NCI-H2029 (cell line): ENCODE results near the gene CYTH1.

Experiments used
- DNase-seq: peaks from one replicate; lab custom pipeline; 2025; lab: John Stamatoyannopoulos, UW

Gene CYTH1

DNA sequence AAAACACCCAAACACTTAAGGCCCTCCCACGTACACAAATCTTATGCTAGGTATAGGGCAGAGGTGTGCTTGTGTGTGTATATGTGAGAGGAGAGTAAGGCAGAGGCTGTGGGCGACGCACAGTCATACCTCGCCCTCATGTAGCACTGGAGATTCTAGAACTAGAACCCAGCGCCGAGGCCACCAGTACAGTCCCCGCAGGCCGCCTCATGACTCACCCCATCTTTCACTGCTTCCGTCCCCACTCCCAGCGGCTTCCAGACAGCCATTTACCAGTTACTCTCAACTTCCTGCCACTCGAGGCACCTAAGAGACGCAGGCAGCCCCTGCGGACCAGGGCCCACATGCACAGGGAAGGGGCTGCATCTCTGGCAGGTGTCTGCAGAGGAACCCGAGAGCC lies 23.2 kb upstream of the CYTH1 start:
- no peak for DNase-seq

DNA sequence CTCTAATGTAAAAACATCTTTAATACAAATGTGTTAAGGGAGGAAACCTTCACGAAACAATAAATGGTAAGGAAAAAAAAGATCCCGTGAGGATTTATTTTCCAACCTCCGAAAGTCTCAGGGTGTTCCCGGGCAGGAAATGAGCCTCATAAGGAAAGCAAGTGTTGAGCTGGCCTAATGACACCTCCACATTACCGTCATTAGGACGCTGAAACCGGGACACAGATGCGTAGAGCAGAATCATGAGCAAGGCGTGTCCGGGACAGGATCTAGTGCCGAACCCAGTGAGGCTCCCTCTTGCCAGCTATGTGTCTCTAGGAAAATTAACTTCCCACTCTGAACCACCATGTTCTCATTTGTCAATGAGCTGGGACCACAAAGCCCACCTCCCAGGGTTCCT lies 22.7 kb upstream of the CYTH1 start:
- no peak for DNase-seq

DNA sequence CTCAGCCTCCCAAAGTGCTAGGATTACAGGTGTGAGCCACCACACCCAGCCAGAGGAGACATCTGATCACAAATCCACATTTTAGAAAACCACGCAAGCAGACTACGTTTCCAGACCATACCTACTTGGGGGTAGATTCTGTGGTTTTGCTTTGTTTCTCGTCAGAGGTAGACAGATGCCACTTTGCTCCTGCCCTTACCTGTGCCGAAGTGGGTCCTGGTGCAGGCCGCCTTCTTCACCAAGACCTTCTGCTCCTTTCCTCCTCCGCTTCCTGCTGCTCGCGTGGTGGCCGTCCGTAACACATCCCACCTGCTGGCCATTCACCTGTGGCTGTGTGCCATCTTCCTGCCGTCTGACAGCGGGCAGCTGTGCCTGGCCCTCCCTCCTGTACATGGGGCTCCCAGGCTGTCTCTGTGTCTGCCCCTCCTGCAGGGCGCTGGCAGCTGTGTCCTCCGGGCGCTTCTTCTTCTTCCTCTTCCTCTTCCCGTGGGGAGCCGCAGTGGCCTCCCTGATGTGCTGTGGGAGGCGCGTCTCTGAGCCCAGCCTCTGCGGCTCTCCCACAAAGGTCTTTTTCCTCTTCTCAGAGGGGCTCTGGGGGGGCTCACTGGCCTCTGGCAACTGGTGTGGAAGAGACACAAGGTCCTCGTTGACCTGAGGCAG lies 21.2 kb upstream of the CYTH1 start:
- no peak for DNase-seq

DNA sequence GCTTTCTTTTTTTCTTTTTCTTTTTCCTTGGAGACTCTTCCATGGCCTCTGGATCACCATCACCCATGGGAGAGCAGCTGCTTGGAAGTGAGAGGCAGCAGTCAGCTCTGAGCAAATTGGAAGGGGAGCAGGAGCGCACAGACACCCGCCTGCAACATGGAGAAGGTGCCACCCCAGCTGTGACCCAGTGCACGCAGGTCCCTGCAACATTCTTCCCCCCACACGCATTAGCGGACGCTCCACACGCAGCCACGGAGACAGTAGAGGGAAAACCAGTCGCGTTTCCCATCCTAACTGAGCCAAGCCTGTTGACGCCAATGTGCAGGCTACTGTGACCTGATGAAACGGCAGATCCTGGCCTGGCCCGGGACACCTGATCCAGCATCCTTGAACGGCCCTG lies 20.4 kb upstream of the CYTH1 start:
- DNase-seq = no peak

DNA sequence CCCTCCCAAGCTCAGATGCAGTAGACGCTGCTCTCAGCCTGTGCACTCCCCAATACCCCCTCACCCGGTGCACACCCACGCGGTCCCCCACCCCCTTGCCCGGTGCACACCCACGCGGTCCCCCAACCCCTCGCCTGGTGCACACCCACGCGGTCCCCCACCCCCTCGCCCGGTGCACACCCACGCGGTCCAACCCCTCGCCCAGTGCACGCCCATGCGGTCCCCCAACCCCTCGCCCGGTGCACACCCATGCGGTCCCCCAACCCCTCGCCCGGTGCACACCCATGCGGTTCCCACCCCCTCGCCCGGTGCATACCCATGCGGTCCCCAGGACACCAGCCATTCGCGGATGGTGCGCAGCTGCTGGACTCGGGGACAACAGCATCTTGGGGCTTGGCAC lies 19.9 kb upstream of the CYTH1 start:
- no peak for DNase-seq

DNA sequence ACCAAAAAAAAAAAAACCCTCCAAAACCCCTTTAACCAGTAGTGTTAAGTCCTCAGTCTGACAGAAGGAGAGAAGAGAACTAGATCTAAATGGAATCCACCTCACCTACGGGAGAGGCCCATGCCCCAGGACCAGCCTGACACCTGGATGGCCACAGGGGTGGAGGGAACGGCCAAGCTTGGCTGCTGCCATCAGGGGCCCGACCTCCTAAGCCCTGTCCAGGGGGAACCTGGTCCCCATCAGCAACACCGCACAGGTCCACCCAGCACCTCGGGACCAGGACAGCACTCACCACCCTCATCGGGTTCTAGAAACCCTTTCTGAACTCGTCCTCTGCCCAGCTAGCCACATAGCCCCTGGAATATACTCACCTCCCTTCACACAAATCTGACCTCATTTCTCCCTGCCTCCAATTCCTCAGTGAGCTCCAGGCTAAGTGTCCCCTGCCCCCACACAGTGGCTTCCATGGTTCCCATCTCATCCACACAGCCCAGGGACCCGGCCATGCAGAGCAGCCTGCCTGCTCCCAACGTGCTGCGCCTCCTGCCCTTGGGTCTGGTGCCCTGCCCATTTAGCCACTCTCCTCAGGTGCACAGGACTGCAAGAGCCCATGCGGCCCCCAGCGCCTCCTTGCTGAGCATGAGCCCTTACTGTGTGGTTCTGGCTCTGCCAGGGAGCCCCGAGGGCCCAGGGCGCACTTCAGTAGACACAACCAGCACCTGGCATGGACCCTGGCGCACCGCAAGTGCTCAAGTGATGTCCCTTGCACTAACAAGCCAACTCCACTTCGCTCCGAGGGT lies 18.3 kb upstream of the CYTH1 start:
- no peak for DNase-seq

DNA sequence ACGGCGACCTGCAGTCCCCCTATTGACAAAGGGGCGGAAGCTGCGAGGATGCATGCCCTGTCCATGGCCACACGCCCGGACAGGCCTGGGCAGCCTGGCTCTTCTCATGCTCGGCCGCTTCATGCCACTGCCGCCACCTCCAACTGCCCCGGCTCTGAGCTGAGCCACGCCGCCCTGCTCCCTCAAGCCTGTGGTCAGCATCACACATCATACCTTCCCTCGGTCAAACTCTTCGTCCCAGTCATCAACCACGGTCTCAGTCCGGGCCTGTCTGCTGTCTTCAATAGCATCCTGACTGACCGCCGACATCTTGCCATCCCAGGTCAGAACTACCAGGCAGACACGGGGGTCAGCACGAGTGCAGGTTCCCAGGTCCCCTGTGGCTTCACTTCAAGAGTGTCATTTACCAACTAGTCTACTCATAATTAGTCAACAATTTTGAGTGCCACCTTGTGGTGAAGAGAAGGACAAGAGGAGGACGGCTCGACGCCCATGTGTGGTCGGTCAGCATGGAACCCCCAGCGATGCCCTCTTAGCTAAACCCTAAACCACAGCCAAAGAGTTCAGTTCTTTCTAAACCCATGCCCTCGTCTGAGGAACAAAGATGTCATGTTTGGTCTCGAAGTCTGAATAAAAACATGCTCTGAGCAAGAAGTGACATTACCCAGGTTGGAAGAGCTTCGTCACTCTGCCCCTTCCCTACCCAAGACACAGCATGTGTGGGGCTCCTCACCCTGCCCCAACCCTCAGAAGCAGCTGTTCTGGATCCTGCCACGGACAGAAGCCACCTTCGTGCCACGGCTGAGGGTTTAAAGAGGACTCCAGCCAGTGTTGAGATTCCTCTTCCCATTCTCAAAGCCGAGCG lies 16.9 kb upstream of the CYTH1 start:
- DNase-seq = no peak

DNA sequence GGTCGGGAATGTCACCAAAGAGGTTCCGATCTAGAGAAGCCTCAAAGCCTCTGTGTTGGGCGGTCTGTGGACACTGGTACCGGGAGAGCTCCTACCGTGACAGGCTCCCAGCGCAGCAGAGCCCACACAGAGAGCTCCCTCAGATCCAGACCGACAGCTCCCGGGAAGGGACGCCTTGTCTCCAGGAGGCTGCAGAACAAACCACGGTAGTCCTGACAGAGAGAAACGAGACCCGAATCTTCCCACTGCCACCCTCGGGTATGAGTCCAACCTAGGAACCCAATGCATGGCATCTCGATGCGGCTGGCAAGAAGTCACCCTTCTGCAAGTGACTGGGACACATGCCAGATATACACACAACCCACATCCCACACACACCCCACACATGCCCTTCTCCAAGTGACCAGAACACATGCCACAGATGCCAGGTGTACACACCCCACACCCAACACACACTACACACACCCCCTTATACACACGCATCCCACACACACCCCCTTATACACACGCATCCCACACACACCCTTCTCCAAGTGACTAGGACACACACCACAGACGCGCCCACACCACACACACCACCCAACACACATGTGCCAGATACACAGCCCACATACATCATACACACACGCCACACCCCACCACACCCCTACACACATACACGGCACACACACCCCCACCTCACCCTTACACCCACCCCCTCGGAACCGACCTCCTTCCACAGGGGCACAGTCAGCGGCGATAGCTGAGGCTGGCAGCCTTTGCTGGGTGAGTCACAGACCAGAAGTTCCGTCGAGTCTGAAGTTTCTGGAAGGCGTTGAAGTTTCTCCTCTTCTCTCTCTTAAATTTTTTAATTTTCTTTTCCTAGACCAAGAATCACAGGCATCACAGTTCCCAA lies 15.9 kb upstream of the CYTH1 start:
- DNase-seq = no peak

DNA sequence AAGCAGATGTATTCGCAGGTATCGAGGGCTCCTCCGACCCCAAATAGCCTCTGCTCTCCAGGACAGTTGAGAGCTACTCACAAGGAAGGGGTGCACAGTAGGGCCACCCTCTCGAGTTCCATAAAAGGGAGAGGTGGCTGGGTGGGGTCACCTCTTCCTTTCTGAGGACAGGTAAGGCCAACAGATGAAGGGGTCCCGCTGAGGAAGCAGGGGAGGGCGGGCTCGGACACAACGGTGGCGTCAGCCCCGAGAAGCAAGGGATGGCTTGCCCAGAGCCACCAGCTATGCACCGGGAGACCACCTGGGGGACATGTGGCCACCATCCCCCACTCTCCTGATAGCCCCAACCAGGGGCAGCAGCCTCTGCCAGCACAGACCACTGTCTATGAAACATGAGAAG lies 15.1 kb upstream of the CYTH1 start:
- no peak for DNase-seq

DNA sequence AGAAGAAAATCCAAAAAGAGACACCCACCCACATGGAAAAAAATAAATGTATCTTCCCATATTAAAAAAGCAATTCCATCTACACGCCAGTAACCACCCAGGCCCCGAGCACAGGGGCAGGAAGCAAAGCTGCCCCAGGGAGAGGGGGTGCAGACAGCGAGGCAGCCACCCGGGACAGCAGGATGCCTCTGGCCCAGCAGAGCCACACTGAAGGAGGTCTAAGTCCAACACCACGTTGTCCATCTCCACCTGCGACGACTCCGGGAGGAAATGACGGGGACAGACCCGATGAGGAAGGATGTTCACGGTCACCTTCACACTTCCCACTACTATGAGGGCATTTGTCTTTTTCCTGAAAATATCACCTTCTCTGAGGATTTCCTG lies 14.4 kb upstream of the CYTH1 start:
- no peak for DNase-seq

DNA sequence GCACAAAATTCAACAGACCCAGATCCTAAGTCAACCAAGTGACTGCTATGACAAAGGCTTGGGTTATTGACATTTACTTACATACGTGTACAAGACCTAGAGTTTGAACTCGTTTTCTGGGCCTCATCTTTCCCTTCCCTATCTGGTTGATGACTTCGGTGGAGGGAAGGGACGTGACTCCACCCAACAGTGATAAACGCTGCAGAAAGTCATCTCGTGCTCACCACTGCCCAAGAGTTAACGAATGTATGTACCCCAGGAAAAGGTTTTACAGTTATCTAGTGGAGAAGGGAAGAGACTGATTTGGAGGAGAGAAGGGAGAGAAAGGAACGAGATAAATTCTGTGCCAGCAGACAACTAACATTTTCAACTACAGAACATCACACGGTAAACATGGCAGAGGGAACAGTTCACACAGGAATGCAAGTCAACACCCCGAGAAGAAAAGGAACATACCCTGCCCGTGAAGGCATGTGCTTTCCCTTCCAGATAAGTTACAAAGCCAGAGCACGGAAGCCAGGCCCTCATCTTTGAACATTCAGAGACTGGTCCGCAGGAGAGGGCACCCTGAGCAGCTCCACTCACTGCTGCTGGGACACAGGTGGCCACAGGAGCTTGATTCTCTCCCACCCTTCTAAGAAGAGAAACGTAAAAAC lies 13.9 kb upstream of the CYTH1 start:
- no peak for DNase-seq

DNA sequence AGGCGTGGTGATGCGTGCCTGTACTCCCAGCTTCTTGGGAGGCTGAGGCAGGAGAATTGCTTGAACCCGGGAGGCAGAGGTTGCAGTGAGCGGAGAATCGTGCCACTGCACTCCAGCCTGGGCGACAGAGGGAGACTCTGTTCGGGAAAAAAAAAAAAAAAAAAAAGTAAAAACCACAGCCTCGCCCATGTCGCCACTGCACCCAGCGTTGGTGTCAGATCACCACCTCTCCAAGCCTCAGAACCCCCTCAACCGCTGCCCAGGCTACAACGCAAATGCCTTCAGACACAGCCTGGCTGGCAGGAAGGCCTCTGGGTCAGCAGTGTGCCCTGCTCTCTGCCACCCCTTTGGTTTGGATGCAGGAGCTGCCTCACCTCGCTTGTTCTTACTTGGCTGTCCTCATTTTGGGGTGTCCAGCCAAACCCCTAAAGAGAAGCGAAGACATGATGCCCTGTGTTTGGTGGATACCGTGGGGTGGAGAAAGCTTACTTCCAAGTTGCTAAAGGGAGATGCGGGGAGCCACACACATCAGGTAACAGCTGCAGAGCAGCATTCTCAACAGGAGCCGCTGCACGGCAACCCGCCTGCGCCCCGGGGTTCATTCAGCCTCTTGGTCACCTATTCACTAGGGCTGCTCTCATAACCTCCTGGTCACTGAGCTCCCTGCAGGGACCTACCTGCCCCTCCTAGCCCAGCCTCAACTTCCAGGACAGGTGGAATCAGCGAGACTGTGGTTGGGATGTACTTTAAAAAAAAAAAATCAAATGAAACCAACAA lies 13.0 kb upstream of the CYTH1 start:
- no peak for DNase-seq

DNA sequence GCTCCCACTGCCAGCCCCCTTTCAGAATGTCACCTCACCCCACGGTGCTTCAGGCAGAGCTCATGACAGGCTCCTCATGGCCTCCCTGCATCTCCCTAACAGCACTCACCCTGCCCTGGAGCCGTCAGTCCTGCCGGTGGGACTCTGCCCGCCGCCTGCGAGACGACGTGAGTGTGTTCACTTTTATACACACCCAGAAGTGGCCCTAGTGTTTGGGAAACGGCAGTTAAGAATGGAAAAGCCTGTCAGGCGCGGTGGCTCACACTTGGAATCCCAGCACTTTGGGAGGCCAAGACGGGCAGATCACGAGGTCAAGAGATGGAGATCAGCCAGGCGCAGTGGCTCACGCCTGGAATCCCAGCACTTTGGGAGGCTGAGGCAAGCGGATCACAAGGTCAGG lies 12.3 kb upstream of the CYTH1 start:
- no peak for DNase-seq

DNA sequence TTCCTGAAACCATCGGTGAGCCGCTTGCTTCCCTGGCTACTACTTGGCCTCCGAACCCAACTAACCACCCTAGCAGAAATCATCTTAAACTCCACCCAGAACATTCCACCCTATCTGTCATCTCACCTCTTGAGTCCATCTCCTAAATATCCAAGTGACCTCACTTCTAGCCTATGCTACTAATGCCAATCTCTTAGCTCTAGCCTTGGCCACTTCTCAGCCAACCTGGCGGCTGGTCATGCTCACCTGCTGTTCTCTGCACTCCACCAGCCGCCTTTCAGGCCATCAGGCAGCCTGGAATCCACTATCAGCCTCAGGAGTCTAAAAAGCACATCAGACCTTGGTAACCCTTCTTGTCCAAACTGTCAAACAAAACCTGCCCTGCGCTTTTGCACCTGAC lies 11.9 kb upstream of the CYTH1 start:
- DNase-seq = no peak

DNA sequence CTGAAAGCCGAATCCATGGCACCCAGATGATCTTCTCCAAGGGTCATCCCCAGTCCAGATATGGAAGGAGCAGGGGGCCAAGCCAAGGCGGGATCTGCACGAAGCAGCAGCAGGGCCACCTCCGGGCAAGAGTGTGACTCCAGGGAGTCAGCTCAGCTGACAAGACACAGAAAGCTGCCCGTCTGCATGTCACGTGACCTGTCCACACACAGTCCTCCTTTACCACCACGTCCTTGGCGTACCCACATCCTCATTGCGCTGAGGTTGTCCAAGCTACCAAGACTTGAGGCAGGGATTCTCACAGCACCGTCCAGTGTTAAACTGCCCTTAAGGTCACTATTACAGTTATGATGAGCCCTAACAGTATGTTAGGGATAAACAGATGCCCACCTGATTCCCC lies 11.3 kb upstream of the CYTH1 start:
- DNase-seq = no peak

DNA sequence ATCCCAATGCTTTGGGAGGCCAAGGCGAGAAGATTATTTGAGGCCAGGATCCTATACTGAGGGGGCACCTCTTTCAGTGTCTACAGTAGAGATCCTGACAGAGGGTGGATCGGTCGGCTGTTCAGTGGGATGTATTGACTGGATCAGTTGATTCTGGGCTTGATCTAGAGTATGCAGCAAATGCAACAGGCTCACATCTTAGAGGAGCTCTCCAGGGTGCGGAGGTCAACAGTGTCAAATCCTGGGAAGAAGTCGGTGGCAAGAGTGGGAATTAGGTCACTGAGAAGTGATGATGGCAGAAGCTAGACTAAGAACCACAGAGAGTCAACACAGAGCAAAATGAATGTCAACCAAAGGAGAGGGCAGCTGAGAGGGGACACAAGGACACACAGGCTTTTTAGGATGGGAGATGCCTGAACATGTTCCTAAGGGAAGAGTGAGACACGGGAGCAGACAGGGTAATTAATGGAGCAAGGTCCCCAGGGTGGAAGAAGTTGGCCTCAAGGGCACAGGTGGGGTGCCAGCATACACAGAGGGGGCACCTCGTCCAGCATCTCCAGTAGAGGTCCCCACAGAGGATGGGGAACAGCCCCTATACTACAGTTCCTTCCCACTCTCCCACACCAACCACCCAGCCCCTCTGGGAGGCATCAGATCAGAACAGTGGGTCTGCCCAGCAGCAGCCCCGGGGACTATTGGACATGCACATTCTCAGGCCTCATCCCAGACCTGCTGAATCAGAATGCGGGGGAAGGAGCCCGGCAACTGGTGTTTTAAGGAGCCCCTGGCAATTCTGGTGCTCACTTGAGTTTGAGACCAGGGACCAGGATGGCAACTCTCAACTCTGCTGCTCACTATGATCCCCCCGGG lies 10.0 kb upstream of the CYTH1 start:
- DNase-seq = no peak

DNA sequence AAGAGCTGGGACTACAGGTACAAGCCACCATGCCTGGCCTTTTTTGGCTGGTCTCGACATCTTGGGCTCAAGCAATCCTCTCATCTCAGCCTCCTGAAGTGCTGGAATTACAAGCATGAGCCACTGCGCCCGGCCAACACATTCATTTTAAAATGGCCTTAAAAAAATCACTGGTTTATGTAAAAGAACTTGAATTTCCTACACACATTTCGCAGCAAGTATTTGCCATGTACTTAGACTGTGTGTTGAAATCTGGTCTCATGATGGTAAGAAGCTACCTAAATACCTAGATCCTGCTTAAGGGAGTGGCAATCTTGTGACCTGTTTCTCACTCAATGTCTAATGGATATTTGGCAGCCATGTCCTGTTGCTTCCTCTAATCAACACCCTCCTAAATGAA lies 8.5 kb upstream of the CYTH1 start:
- DNase-seq = no peak

DNA sequence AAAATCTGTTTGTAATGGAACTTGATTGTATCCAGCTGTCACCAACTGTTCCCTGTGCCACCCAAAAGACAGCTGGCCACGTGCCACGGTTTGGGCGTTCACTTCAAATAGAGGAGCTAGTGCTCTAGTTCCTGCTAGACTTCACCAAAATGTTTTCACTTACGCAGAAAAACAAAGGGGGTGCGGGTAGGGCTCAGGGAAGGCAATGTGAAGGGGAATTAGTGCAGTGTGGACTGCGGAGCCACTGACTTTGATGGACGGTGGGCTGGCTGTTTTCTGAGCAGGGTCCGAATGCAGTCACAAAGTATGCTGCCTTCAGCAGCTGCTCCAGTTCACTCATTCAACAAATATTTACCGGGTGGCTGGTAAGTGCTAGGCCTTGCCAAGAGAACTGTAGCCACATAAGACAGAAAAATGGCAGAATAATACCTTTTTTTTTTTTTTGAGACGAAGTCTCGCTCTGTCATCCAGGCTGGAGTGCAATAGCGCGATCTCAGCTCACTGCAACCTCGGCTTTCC lies 7.6 kb upstream of the CYTH1 start:
- peak; percentile 64 for DNase-seq

DNA sequence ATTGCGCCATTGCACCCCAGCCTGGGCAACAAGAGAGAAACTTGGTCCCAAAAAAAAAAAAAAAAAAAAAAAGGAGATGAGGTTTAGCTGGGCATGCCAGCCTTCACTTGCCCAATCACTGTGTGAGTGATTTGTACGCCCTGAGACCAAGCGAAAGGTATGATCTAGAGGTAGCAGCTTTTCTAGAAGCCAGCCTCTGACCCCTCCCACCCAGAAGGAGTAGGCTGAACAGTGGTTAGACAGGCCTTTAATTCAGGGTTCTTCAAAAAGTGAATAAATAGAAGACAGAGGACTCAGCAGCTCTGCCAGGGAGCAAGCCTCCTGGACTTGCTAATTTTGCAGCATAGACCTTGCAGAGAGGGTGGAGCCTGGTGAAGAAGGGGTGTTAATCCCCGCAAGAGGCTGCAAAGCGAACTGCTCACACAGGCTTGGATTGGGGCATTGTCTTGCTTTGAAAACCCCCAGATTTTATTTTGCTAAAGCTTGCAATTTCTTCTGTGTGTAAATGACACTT lies 7.1 kb upstream of the CYTH1 start:
- peak; percentile 59 for DNase-seq
